ENCODE measurements around the gene TMEM208. TPM values are rescaled to one million over a fixed set of nuclear protein-coding genes. Genes with fewer than 3 reads are reported as not detected.

The TMEM208 gene
- total and polyA plus RNA-seq, 4 donors: 22.3 to 140 (median 70.2) TPM

GRCh38 chr16:67277999-67278772 lies 51.3 kb downstream of the TMEM208 start (continued):
- no peak for TF ChIP-seq REST (IDR thresholded peaks at IDR 0.05)
- TF ChIP-seq RAD21 (IDR thresholded peaks at IDR 0.05): no peak
- no peak for TF ChIP-seq ZBTB33 (IDR thresholded peaks at IDR 0.05)
- TF ChIP-seq MAX (IDR thresholded peaks at IDR 0.05): no peak
- no peak for TF ChIP-seq EGR1 (IDR thresholded peaks at IDR 0.05; ENCODE audit: low read depth in 2 of 2)

Small RNA genes within 50 kb of the gene (small RNA-seq; reads per million reads assigned to genes)
- 2.3 reads per million, percentile 88 among the genes with 10 or more reads in this experiment for gene MIR328

Other genes starting within 250 kb of the TMEM208 start
- 10 to 100 TPM in 1 of 2 donors, 1 to 10 TPM in 1; 1.6 to 20.5 TPM for gene CES4A, start 238.5 kb upstream of the TMEM208 start, total RNA-seq
- gene CES4A, start 238.5 kb upstream of the TMEM208 start, polyA plus RNA-seq: 10 to 100 TPM in 1 of 2 donors, 1 to 10 TPM in 1; 5.4 to 17.1 TPM
- gene CBFB, start 198.0 kb upstream of the TMEM208 start, total RNA-seq: 10 to 100 TPM; 14.4 to 19.3 TPM
- gene CBFB, start 198.0 kb upstream of the TMEM208 start, polyA plus RNA-seq: 1 to 10 TPM; 6.8 to 8.0 TPM
- gene PHAF1, start 117.2 kb upstream of the TMEM208 start, total RNA-seq: 10 to 100 TPM; 29.1 to 42.4 TPM
- gene PHAF1, start 117.2 kb upstream of the TMEM208 start, polyA plus RNA-seq: 10 to 100 TPM; 26.6 to 27.7 TPM
- gene B3GNT9, start 76.1 kb upstream of the TMEM208 start, total RNA-seq: 1 to 10 TPM; 1.2 to 2.3 TPM
- 1 to 10 TPM in 1 of 2 donors, under 1 TPM in 1; 0.43 to 1.6 TPM for gene B3GNT9, start 76.1 kb upstream of the TMEM208 start, polyA plus RNA-seq
- 10 to 100 TPM in 1 of 2 donors, 1 to 10 TPM in 1; 5.7 to 10.5 TPM for gene TRADD, start 67.2 kb upstream of the TMEM208 start, total RNA-seq
- gene TRADD, start 67.2 kb upstream of the TMEM208 start, polyA plus RNA-seq: 10 to 100 TPM in 1 of 2 donors, 1 to 10 TPM in 1; 9.7 to 10.8 TPM
- gene FBXL8, start 67.2 kb upstream of the TMEM208 start, total RNA-seq: 1 to 10 TPM; 1.4 to 9.2 TPM
- gene FBXL8, start 67.2 kb upstream of the TMEM208 start, polyA plus RNA-seq: 1 to 10 TPM; 6.1 to 6.2 TPM
- 1 to 10 TPM in 1 of 2 donors, under 1 TPM in 1; 0.42 to 5.1 TPM for gene HSF4, start 62.4 kb upstream of the TMEM208 start, total RNA-seq
- gene HSF4, start 62.4 kb upstream of the TMEM208 start, polyA plus RNA-seq: 1 to 10 TPM; 3.8 to 4.9 TPM
- gene NOL3, start 56.6 kb upstream of the TMEM208 start, total RNA-seq: 1 to 10 TPM; 3.0 to 9.9 TPM
- 10 to 100 TPM; 11.4 to 18.0 TPM for gene NOL3, start 56.6 kb upstream of the TMEM208 start, polyA plus RNA-seq
- 1 to 10 TPM; 2.7 to 4.8 TPM for gene MATCAP1, start 43.2 kb upstream of the TMEM208 start, total RNA-seq
- 1 to 10 TPM; 1.5 to 3.8 TPM for gene MATCAP1, start 43.2 kb upstream of the TMEM208 start, polyA plus RNA-seq
- gene EXOC3L1, start 37.0 kb upstream of the TMEM208 start, total RNA-seq: 1 to 10 TPM; 2.2 to 3.3 TPM
- 1 to 10 TPM; 1.1 to 3.7 TPM for gene EXOC3L1, start 37.0 kb upstream of the TMEM208 start, polyA plus RNA-seq
- 100 to 1,000 TPM in 1 of 2 donors, 10 to 100 TPM in 1; 39.2 to 107 TPM for gene E2F4, start 35.0 kb upstream of the TMEM208 start, total RNA-seq
- 10 to 100 TPM; 18.1 to 20.7 TPM for gene E2F4, start 35.0 kb upstream of the TMEM208 start, polyA plus RNA-seq
- 1 to 10 TPM; 3.8 TPM for gene ELMO3, start 28.0 kb upstream of the TMEM208 start, total RNA-seq
- gene ELMO3, start 28.0 kb upstream of the TMEM208 start, polyA plus RNA-seq: 1 to 10 TPM; 1.7 to 2.5 TPM
- 1 to 10 TPM; 5.4 to 6.4 TPM for gene FHOD1, start 20.4 kb downstream of the TMEM208 start, total RNA-seq
- 1 to 10 TPM; 2.2 to 2.9 TPM for gene FHOD1, start 20.4 kb downstream of the TMEM208 start, polyA plus RNA-seq
- under 1 TPM; 0.05 to 0.25 TPM for gene SLC9A5, start 21.8 kb downstream of the TMEM208 start, total RNA-seq
- gene SLC9A5, start 21.8 kb downstream of the TMEM208 start, polyA plus RNA-seq: under 1 TPM in 1 of 2 donors, not detected in 1; 0.09 TPM
- gene PLEKHG4, start 52.4 kb downstream of the TMEM208 start, total RNA-seq: 1 to 10 TPM; 1.1 to 2.6 TPM
- gene PLEKHG4, start 52.4 kb downstream of the TMEM208 start, polyA plus RNA-seq: under 1 TPM; 0.21 to 0.28 TPM
- gene KCTD19, start 99.6 kb downstream of the TMEM208 start, total RNA-seq: under 1 TPM in 1 of 2 donors, not detected in 1; 0.28 TPM
- gene KCTD19, start 99.6 kb downstream of the TMEM208 start, polyA plus RNA-seq: not detected
- gene LRRC36, start 99.7 kb downstream of the TMEM208 start, total RNA-seq: under 1 TPM in 1 of 2 donors, not detected in 1; 0.08 TPM
- gene LRRC36, start 99.7 kb downstream of the TMEM208 start, polyA plus RNA-seq: not detected
- under 1 TPM; 0.28 to 0.84 TPM for gene TPPP3, start 166.4 kb downstream of the TMEM208 start, total RNA-seq
- under 1 TPM; 0.35 to 0.75 TPM for gene TPPP3, start 166.4 kb downstream of the TMEM208 start, polyA plus RNA-seq
- 1 to 10 TPM in 1 of 2 donors, under 1 TPM in 1; 0.33 to 1.6 TPM for gene ZDHHC1, start 189.3 kb downstream of the TMEM208 start, total RNA-seq
- gene ZDHHC1, start 189.3 kb downstream of the TMEM208 start, polyA plus RNA-seq: 1 to 10 TPM in 1 of 2 donors, under 1 TPM in 1; 0.53 to 1.6 TPM
- 1 to 10 TPM in 1 of 2 donors, under 1 TPM in 1; 0.51 to 6.7 TPM for gene HSD11B2, start 204.0 kb downstream of the TMEM208 start, total RNA-seq
- 1 to 10 TPM; 1.8 to 2.7 TPM for gene HSD11B2, start 204.0 kb downstream of the TMEM208 start, polyA plus RNA-seq